Measurements from ENCODE around the gene CAPG. TPM values are rescaled to one million over a fixed set of nuclear protein-coding genes. Genes with fewer than 3 reads are reported as not detected.

The CAPG gene
- total and polyA plus RNA-seq, 9 of the 15 experiments (the other 6 are each of a cell fraction or from before 2014, with no cell fraction given): 10.6 to 90.4 (median 56.0) TPM

- TF ChIP-seq ZNF282 (CRISPR knock-in tag; IDR thresholded peaks at IDR 0.05) (no peak), ZNF778 (CRISPR knock-in tag; IDR thresholded peaks at IDR 0.05) (no peak)
- no peaks in the 10 kb centered on the region for H3K9me1 ChIP-seq (ENCODE audit: control insufficient read depth, insufficient read depth, low read length)
- H3K4me2 ChIP-seq (ENCODE audit: insufficient read depth, low read length): no peak overlapping the region
- no peaks in the 10 kb centered on the region for H4K20me1 ChIP-seq (replicated peaks; ENCODE audit: control insufficient read depth, insufficient read depth, low read length)
- no peak overlapping the region for H3K4me3 ChIP-seq
- no peaks in the 10 kb centered on the region for H3K79me2 ChIP-seq (ENCODE audit: control insufficient read depth, insufficient read depth, low read length)
- H3K9me3 ChIP-seq (replicated peaks; ENCODE audit: control insufficient read depth, insufficient read depth, low read depth, low read length): no peaks in the 10 kb centered on the region
- DNase-seq (ENCODE audit: extremely low read depth in 1 of 4, low spot score in 3 of 4): no peak
- in situ Hi-C loops (cut with MboI): no loop called here
- intact Hi-C loops (cut with micrococcal nuclease): no loop called here
- POLR2A ChIA-PET: interaction anchor here (63.9 kb wide), 1 partner anchor 148 kb away, joined by 1576 read pairs; the partner anchor contains the start of gene MAT2A
- H3K4me1 ChIP-seq (replicated peaks in 1 of 2; ENCODE audit: control insufficient read depth in 2 of 2, insufficient read depth in 2 of 2, low read length in 2 of 2): peaks cover 0 to 7% of the 10 kb centered on the region in 2 experiments; a peak in 1 of 5 replicates
- no peak overlapping the region for H3K9ac ChIP-seq (ENCODE audit: insufficient read depth in 1 of 2, low read depth in 2 of 2, low read length in 2 of 2)
- no TSS peak for BruUV-seq (replicated peaks)
- H3K27ac ChIP-seq (ENCODE audit: extremely low read depth, low read depth, low read length): no peak overlapping the region
- CTCF ChIA-PET (ENCODE audit: low intra/inter-chr PET ratio): no interaction called here
- ATAC-seq: no peak
- 38% methylated on average over 4 of the region's 4 CpGs for whole genome bisulfite sequencing (ENCODE audit: insufficient coverage, low coverage, missing lambda C conversion rate)
- no peak overlapping the region for H2AFZ ChIP-seq (ENCODE audit: low read depth, low read length)
- no peak for FAIRE-seq
- H3K27me3 ChIP-seq (ENCODE audit: control insufficient read depth in 2 of 2, insufficient read depth in 2 of 2, low read length in 2 of 2): no peaks in the 10 kb centered on the region
- peaks cover 2% of the 10 kb centered on the region; the same call in 1 of the 3 replicates for H3K36me3 ChIP-seq (ENCODE audit: control insufficient read depth, insufficient read depth, low read length)
Measured at GRCh38 chr2:85397925-85398331, 12.2 kb downstream of the CAPG start.

GRCh38 chr2:85396531-85397470, 13.4 kb downstream of the CAPG start:
- intact Hi-C loops (cut with micrococcal nuclease): no loop called here
- no TSS peak for BruUV-seq (replicated peaks)
- POLR2A ChIA-PET: interaction anchor here (63.9 kb wide), 1 partner anchor 149 kb away, joined by 1576 read pairs; the partner anchor contains the start of gene MAT2A

More at GRCh38 chr2:85396531-85397470, 13.4 kb downstream of the CAPG start:
- Histone ChIP-seq H3K4me2 (ENCODE audit: insufficient read depth, low read length) (no peak overlapping the region), H3K9me1 (ENCODE audit: control insufficient read depth, insufficient read depth, low read length) (no peaks in the 10 kb centered on the region), H3K9ac (ENCODE audit: insufficient read depth in 1 of 2, low read depth in 2 of 2, low read length in 2 of 2) (no peak overlapping the region), H3K79me2 (ENCODE audit: control insufficient read depth, insufficient read depth, low read length) (no peaks in the 10 kb centered on the region), H3K4me3 (no peak overlapping the region), H3K27ac (ENCODE audit: extremely low read depth, low read depth, low read length) (no peak overlapping the region), H3K27me3 (ENCODE audit: control insufficient read depth in 2 of 2, insufficient read depth in 2 of 2, low read length in 2 of 2) (no peaks in the 10 kb centered on the region), H4K20me1 (replicated peaks; ENCODE audit: control insufficient read depth, insufficient read depth, low read length) (no peaks in the 10 kb centered on the region), H3K36me3 (ENCODE audit: control insufficient read depth, insufficient read depth, low read length) (peaks cover 2% of the 10 kb centered on the region; the same call in 1 of the 3 replicates), H3K9me3 (replicated peaks; ENCODE audit: control insufficient read depth, insufficient read depth, low read depth, low read length) (no peaks in the 10 kb centered on the region), H2AFZ (ENCODE audit: low read depth, low read length) (no peak overlapping the region), H3K4me1 (replicated peaks in 1 of 2; ENCODE audit: control insufficient read depth in 2 of 2, insufficient read depth in 2 of 2, low read length in 2 of 2) (peaks cover 0 to 12% of the 10 kb centered on the region in 2 experiments; a peak in 2 of 5 replicates)
- WGBS (ENCODE audit: insufficient coverage, low coverage, missing lambda C conversion rate): 50% methylated on average over 5 of the region's 5 CpGs
- CTCF ChIA-PET (ENCODE audit: low intra/inter-chr PET ratio): no interaction called here
- no peak for ATAC-seq
- DNase-seq (ENCODE audit: extremely low read depth in 1 of 4, low spot score in 3 of 4): no peak
- TF ChIP-seq SNAPC5 (CRISPR knock-in tag; IDR thresholded peaks at IDR 0.05): no peak
- TF ChIP-seq GMEB1 (CRISPR knock-in tag; IDR thresholded peaks at IDR 0.05): no peak
- no peak for TF ChIP-seq JUNB (CRISPR knock-in tag; conservative IDR thresholded peaks at IDR 0.05)
- TF ChIP-seq ATF2 (CRISPR knock-in tag; IDR thresholded peaks at IDR 0.05): no peak
- TF ChIP-seq ZC3H4 (CRISPR knock-in tag; IDR thresholded peaks at IDR 0.05; ENCODE audit: borderline replicate concordance): no peak
- TF ChIP-seq FOXM1 (IDR thresholded peaks at IDR 0.05; ENCODE audit: low read depth): no peak
- TF ChIP-seq FOXM1 (CRISPR knock-in tag; IDR thresholded peaks at IDR 0.05; ENCODE audit: low read depth): no peak
- no peak for TF ChIP-seq ZNF239 (CRISPR knock-in tag; IDR thresholded peaks at IDR 0.05)
- no peak for TF ChIP-seq ZNF785 (CRISPR knock-in tag; IDR thresholded peaks at IDR 0.05)
- no peak for TF ChIP-seq ATF7 (IDR thresholded peaks at IDR 0.05)
- in situ Hi-C loops (cut with MboI): no loop called here
- no peak for FAIRE-seq
